Measurements from ENCODE around the gene CUL7.

DNA sequence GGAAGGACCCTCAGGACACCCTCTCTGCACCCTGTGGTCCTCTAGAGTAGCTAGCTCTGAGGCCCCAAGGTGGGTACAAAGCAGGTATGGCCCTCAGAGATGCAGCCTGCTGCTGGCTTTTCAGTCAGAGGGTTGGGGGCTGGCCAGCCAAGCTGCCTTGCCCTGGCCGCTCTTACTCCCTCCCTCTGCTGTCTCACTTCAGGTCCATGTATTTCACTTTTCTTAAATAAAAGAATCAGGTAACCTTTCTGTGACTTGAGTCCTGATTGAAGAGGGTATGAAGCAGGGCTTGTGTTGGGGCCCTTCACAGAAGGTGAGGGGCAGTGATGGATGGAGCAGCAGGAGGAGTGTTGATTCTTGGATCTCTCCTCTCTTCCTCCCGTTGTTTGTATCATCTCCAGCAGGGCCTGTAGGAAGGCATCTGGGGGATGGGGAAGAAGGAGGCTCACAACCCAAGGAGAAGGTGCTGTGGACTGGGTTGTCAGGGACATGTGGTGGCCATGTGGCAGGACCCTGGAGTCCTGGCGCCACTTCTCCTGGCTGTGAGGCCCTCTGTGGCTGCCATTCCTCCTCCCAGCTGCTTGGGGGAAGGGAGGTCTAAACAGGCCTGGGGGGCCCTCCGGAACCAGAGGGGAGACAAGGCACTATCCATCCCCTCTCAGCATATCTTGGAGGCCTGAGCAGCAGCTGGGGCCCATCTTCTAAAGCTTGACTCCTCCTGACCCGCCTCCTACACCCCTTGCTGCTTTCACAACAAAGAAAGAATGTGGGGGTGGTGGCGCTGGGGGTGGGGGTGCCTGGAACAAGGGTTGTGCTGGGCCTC is 21.4 kb upstream of the CUL7 start:
- TF ChIP-seq, protein P1, sequence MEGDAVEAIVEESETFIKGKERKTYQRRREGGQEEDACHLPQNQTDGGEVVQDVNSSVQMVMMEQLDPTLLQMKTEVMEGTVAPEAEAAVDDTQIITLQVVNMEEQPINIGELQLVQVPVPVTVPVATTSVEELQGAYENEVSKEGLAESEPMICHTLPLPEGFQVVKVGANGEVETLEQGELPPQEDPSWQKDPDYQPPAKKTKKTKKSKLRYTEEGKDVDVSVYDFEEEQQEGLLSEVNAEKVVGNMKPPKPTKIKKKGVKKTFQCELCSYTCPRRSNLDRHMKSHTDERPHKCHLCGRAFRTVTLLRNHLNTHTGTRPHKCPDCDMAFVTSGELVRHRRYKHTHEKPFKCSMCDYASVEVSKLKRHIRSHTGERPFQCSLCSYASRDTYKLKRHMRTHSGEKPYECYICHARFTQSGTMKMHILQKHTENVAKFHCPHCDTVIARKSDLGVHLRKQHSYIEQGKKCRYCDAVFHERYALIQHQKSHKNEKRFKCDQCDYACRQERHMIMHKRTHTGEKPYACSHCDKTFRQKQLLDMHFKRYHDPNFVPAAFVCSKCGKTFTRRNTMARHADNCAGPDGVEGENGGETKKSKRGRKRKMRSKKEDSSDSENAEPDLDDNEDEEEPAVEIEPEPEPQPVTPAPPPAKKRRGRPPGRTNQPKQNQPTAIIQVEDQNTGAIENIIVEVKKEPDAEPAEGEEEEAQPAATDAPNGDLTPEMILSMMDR (IDR thresholded peaks at IDR 0.05), result no peak
- TF ChIP-seq POLR2A (IDR thresholded peaks at IDR 0.05), result no peak

Data from body of pancreas (tissue), 4 donors.